CD4-positive, alpha-beta T cell (primary cell): ENCODE data around the gene ARHGAP31. TPM values are rescaled to one million over a fixed set of nuclear protein-coding genes. Genes with fewer than 3 reads are reported as not detected.

Experiments used
- ATAC-seq: fragments of 200-7000 bp; cut with Tn5 transposase; one replicate; pipeline ENCODE4 v1.10.0; 2022; ENCODE audit warnings: mild to moderate bottlenecking; ENCODE audit not compliant: poor library complexity
- CTCF ChIA-PET: fragments of 350-600 bp; sonication (Branson Sonifier 250); formaldehyde crosslinking; loops from one replicate; lab custom pipeline; 2021; ENCODE audit warnings: antibody characterized with exemption, inconsistent platforms; lab: Charles Lee
- POLR2A ChIA-PET: fragments of 350-600 bp; sonication (Branson Sonifier 250); formaldehyde crosslinking; loops from one replicate; lab custom pipeline; 2021; ENCODE audit warnings: antibody characterized with exemption, inconsistent platforms; lab: Charles Lee
- DNase-seq, 14 experiments: peaks; one replicate each; pipeline ENCODE4 v3.0.0-alpha.2; 2013 to 2020; ENCODE audit warnings: mixed read lengths in 2 of 14
- H3K27ac ChIP-seq, 2 donors: one replicate each; pipeline versions ENCODE4 v1.5.1 to v1.7.0; 2013; ENCODE audit warnings: low read length in 2 of 2, low read depth in 1 of 2, mild to moderate bottlenecking in 1 of 2
- H3K27me3 ChIP-seq, 2 experiments: 1 replicate in 1 of 2; 2 replicates in 1 of 2; pipeline versions ENCODE4 v1.6.1 to v1.7.0; 2013; ENCODE audit warnings: low read length in 2 of 2, control low read depth in 1 of 2, mild to moderate bottlenecking in 1 of 2, moderate library complexity in 1 of 2; ENCODE audit not compliant: insufficient read depth in 2 of 2, control insufficient read depth in 1 of 2
- H3K36me3 ChIP-seq: one replicate; pipeline ENCODE4 v1.6.1; 2013; ENCODE audit warnings: low read length, control low read depth; ENCODE audit not compliant: insufficient read depth
- H3K4me1 ChIP-seq: one replicate; pipeline ENCODE4 v1.6.1; 2013; ENCODE audit warnings: low read length, control low read depth; ENCODE audit not compliant: insufficient read depth
- H3K4me3 ChIP-seq: one replicate; pipeline ENCODE4 v1.5.1; 2013; ENCODE audit warnings: mild to moderate bottlenecking, low read length, moderate library complexity
- H3K9me3 ChIP-seq, 2 experiments: 1 replicate in 1 of 2; 2 replicates in 1 of 2; pipeline versions ENCODE4 v1.6.1 to v1.7.0; 2013; ENCODE audit warnings: low read length in 2 of 2, mild to moderate bottlenecking in 2 of 2, control low read depth in 1 of 2, moderate library complexity in 1 of 2; ENCODE audit not compliant: control insufficient read depth in 1 of 2, insufficient read depth in 1 of 2
- H3K27ac Mint-ChIP-seq: one replicate; pipeline ENCODE4 v1.8.0; 2020; ENCODE audit warnings: mixed read lengths
- H3K27me3 Mint-ChIP-seq: one replicate; pipeline ENCODE4 v1.8.0; 2021; ENCODE audit warnings: mixed read lengths
- H3K36me3 Mint-ChIP-seq: one replicate; pipeline ENCODE4 v1.8.0; 2021; ENCODE audit warnings: low read depth, mixed read lengths
- H3K4me1 Mint-ChIP-seq: one replicate; pipeline ENCODE4 v1.8.0; 2021; ENCODE audit warnings: low read depth, mixed read lengths
- H3K4me3 Mint-ChIP-seq: one replicate; pipeline ENCODE4 v1.8.0; 2020; ENCODE audit warnings: mild to moderate bottlenecking, mixed read lengths
- H3K9me3 Mint-ChIP-seq: one replicate; pipeline ENCODE4 v1.8.0; 2020; ENCODE audit warnings: mixed read lengths
- intact Hi-C, 2 experiments: fragments of 100-400 bp; cut with DNase I in 1 of 2; cut with micrococcal nuclease in 1 of 2; formaldehyde crosslinking; loops; one replicate each; pipeline versions ENCODE4 v1.15.1 to v1.9.0; 2023 to 2025; cut with DNase I, micrococcal nuclease
- total RNA-seq, 174 experiments: library from RNA in 2 of 174; stranded (reverse) in 2 of 174; gene quantifications; one replicate each; pipeline ENCODE4 v1.2.3 and lab custom pipeline; 2021 to 2026
- TF ChIP-seq, protein P1 (sequence below): fragments of 200-600 bp; IDR thresholded peaks from one replicate; pipeline ENCODE4 v1.8.0; 2022; ENCODE audit warnings: antibody characterized with exemption, mild to moderate bottlenecking

ARHGAP31 gene
- total RNA-seq, 2 experiments from 2014 or later = 2.4 to 2.9 TPM

DNA sequence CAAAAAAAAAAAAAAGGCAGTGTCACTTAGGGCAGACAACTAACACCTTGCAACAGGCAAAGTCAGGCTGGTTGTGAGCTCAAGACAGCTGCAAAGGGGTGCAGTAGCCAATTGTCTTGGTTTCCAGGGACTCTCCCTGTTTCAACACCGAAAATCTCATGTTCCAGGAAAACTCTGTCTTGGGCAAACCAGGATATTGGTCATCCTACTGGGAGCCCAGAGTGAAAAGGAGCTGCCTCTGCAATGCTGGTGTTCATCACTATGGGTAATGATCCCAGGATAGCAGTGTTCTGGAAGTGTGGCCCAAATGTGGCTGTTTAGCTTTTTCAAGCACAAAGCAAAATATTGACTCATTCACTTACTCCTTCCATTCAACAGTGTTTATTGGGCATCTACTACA is 82.6 kb downstream of the ARHGAP31 start:
- DNase-seq (no peak), ATAC-seq (no peak)
- ChIA-PET CTCF (no interaction called here), POLR2A (no interaction called here)
- H3K36me3 Mint-ChIP-seq = peaks cover 20% of the 10 kb centered on the region
- no peak overlapping the region for H3K27ac Mint-ChIP-seq
- no peaks in the 10 kb centered on the region for H3K4me1 Mint-ChIP-seq
- Histone ChIP-seq H3K27ac (no peak overlapping the region), H3K9me3 (no peaks in the 10 kb centered on the region), H3K4me1 (no peaks in the 10 kb centered on the region), H3K27me3 (no peaks in the 10 kb centered on the region), H3K36me3 (no peaks in the 10 kb centered on the region), H3K4me3 (no peak overlapping the region)
- H3K27me3 Mint-ChIP-seq = no peaks in the 10 kb centered on the region
- TF ChIP-seq, protein P1, sequence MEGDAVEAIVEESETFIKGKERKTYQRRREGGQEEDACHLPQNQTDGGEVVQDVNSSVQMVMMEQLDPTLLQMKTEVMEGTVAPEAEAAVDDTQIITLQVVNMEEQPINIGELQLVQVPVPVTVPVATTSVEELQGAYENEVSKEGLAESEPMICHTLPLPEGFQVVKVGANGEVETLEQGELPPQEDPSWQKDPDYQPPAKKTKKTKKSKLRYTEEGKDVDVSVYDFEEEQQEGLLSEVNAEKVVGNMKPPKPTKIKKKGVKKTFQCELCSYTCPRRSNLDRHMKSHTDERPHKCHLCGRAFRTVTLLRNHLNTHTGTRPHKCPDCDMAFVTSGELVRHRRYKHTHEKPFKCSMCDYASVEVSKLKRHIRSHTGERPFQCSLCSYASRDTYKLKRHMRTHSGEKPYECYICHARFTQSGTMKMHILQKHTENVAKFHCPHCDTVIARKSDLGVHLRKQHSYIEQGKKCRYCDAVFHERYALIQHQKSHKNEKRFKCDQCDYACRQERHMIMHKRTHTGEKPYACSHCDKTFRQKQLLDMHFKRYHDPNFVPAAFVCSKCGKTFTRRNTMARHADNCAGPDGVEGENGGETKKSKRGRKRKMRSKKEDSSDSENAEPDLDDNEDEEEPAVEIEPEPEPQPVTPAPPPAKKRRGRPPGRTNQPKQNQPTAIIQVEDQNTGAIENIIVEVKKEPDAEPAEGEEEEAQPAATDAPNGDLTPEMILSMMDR = no peak
- intact Hi-C loops = no loop called here
- no peaks in the 10 kb centered on the region for H3K9me3 Mint-ChIP-seq
- no peak overlapping the region for H3K4me3 Mint-ChIP-seq

DNA sequence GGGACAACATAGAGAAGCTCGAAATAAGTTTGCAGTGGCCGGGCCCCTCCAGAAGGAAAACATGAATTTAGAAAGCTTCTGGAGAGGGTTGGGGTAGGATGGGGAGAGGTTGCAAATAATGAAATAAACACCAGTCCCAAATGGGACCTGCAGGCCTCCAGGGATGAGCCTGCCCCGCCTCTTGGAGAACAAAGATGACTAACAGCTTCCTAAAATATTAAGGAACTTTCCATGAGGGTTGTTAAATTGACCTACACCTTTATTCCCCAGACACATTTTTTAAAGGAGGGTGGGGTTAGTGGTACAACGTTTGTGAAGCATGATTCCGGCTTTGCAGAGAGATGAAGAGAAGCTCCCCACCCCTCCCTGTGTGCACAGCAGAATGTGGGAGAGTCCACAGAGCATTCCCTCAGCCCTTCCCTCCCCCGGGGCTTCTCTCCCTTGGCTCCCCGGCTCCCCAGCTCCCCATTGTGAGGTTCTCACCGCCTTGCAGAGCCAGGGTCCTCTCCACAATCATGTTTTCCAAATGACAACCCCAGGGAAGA is 84.1 kb downstream of the ARHGAP31 start:
- ChIA-PET CTCF (interaction anchor here (0.6 kb wide), 1 partner anchor 10 kb away, joined by 5 read pairs; no protein-coding TSS in a partner anchor), POLR2A (no interaction called here)
- Histone ChIP-seq H3K4me3 (no peak overlapping the region), H3K36me3 (peaks cover 6% of the 10 kb centered on the region), H3K9me3 (no peaks in the 10 kb centered on the region), H3K4me1 (no peaks in the 10 kb centered on the region), H3K27me3 (no peaks in the 10 kb centered on the region), H3K27ac (no peak overlapping the region)
- no peak for DNase-seq
- Mint-ChIP-seq H3K4me1 (no peaks in the 10 kb centered on the region), H3K36me3 (peaks cover 34% of the 10 kb centered on the region), H3K27ac (no peak overlapping the region), H3K9me3 (no peaks in the 10 kb centered on the region), H3K27me3 (no peaks in the 10 kb centered on the region), H3K4me3 (no peak overlapping the region)
- ATAC-seq = no peak
- TF ChIP-seq, protein P1 = no peak
- intact Hi-C loops = no loop called here

GRCh38 chr3:119380697-119381096 is 86.5 kb downstream of the ARHGAP31 start:
- ATAC-seq (no peak), DNase-seq (no peak)
- Histone ChIP-seq H3K9me3 (no peaks in the 10 kb centered on the region), H3K27ac (no peak overlapping the region), H3K27me3 (no peaks in the 10 kb centered on the region), H3K4me1 (no peaks in the 10 kb centered on the region), H3K4me3 (no peak overlapping the region), H3K36me3 (peaks cover 11% of the 10 kb centered on the region)
- Mint-ChIP-seq H3K4me1 (no peaks in the 10 kb centered on the region), H3K36me3 (peaks cover 43% of the 10 kb centered on the region), H3K27me3 (no peaks in the 10 kb centered on the region), H3K4me3 (no peak overlapping the region), H3K9me3 (no peaks in the 10 kb centered on the region), H3K27ac (no peak overlapping the region)
- TF ChIP-seq, protein P1 = no peak
- ChIA-PET POLR2A (no interaction called here), CTCF (no interaction called here)
- intact Hi-C loops = no loop called here
